B cell (primary cell): ENCODE measurements around the gene LXN.

Experiments
- CTCF ChIP-seq: fragments of 200-600 bp; IDR thresholded peaks from one replicate; pipeline ENCODE4 v1.8.0; 2022; ENCODE audit warnings: antibody characterized with exemption, mild to moderate bottlenecking
- EZH2 ChIP-seq: IDR thresholded peaks from 2 replicates; pipeline ENCODE4 v1.6.1; 2012; ENCODE audit warnings: borderline replicate concordance, low read depth, mild to moderate bottlenecking, moderate library complexity, low read length; ENCODE audit not compliant: insufficient read depth, poor library complexity, severe bottlenecking

DNA sequence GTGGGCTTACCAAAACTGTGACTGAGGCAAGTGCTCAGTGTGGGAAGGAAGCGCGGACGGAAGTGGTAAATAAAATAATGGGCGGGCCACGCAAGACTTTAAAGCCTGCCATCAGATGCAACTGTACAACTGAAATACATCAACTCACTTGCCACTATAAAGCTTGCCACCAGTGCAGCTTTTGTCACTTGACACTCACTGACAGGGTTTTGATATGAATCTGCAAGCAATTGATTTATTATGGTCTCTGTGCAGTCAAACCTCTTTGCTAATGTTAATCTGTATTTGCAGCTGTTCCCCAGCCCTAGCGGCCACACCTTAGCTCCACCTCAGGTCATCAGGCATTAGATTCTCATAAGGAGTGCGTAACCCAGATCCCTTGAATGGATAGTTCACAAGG lies 30.4 kb downstream of the LXN start:
- TF ChIP-seq CTCF (no peak), EZH2 (no peak)
